Liver (tissue), 9 donors: Measurements from ENCODE around the gene INTS6L. TPM values are rescaled to one million over a fixed set of nuclear protein-coding genes. Genes with fewer than 3 reads are reported as not detected.

Source experiments
- DNase-seq: peaks from one replicate; pipeline ENCODE4 v3.0.0-alpha.2; 2017; ENCODE audit warnings: low spot score
- H3K27ac ChIP-seq, 2 donors: one replicate each; pipeline ENCODE4 v1.7.0; 2013; ENCODE audit warnings: inconsistent platforms in 2 of 2, low read length in 2 of 2, control low read depth in 1 of 2, low read depth in 1 of 2, mild to moderate bottlenecking in 1 of 2
- H3K27me3 ChIP-seq, 4 donors: one replicate each; pipeline versions ENCODE4 v1.6.1 to v1.7.0; 2013; ENCODE audit warnings: low read length in 3 of 4, inconsistent platforms in 1 of 4, mild to moderate bottlenecking in 1 of 4, moderate library complexity in 1 of 4; ENCODE audit not compliant: control insufficient read depth in 4 of 4, insufficient read depth in 4 of 4
- H3K36me3 ChIP-seq, 4 donors: one replicate each; pipeline versions ENCODE4 v1.6.1 to v1.7.0; 2013; ENCODE audit warnings: low read length in 3 of 4, mild to moderate bottlenecking in 3 of 4, low read depth in 1 of 4, moderate library complexity in 1 of 4; ENCODE audit not compliant: control insufficient read depth in 4 of 4, insufficient read depth in 3 of 4
- H3K4me1 ChIP-seq, 4 donors: one replicate each; pipeline versions ENCODE4 v1.6.1 to v1.7.0; 2013; ENCODE audit warnings: low read length in 3 of 4, mild to moderate bottlenecking in 3 of 4, moderate library complexity in 1 of 4; ENCODE audit not compliant: control insufficient read depth in 4 of 4, insufficient read depth in 4 of 4
- H3K4me3 ChIP-seq, 3 donors: one replicate each; pipeline versions ENCODE4 v1.6.1 to v1.7.0; 2013; ENCODE audit warnings: low read length in 3 of 3, control low read depth in 1 of 3, low read depth in 1 of 3, mild to moderate bottlenecking in 1 of 3
- H3K9ac ChIP-seq, 2 donors: one replicate each; pipeline ENCODE4 v1.7.0; 2013; ENCODE audit warnings: low read length in 2 of 2, mild to moderate bottlenecking in 2 of 2, moderate library complexity in 2 of 2, control low read depth in 1 of 2, low read depth in 1 of 2
- H3K9me3 ChIP-seq, 4 donors: one replicate each; pipeline versions ENCODE4 v1.6.1 to v1.7.0; 2013; ENCODE audit warnings: low read length in 3 of 4; ENCODE audit not compliant: control insufficient read depth in 4 of 4
- EGR1 ChIP-seq, 2 donors: IDR thresholded peaks; 2 replicates each; pipeline ENCODE4 v1.6.1; 2016 to 2018; ENCODE audit warnings: antibody characterized with exemption in 2 of 2, low read depth in 2 of 2
- FOXA1 ChIP-seq: IDR thresholded peaks from 2 replicates; pipeline ENCODE4 v1.6.1; 2016; ENCODE audit warnings: antibody characterized with exemption
- FOXA2 ChIP-seq: IDR thresholded peaks from 2 replicates; pipeline ENCODE4 v1.6.1; 2016; ENCODE audit warnings: antibody characterized with exemption
- GABPA ChIP-seq, 2 donors: IDR thresholded peaks in 1 of 2; conservative IDR thresholded peaks in 1 of 2; 2 replicates each; pipeline ENCODE4 v1.6.1; 2016; ENCODE audit warnings: antibody characterized with exemption in 2 of 2, mild to moderate bottlenecking in 1 of 2, moderate library complexity in 1 of 2
- HNF4A ChIP-seq, 2 donors: conservative IDR thresholded peaks; 2 replicates each; pipeline ENCODE4 v1.6.1; 2016; ENCODE audit warnings: antibody characterized with exemption in 2 of 2, mild to moderate bottlenecking in 2 of 2
- HNF4G ChIP-seq: IDR thresholded peaks from 2 replicates; pipeline ENCODE4 v1.6.1; 2016; ENCODE audit warnings: antibody characterized with exemption
- JUND ChIP-seq, 2 donors: IDR thresholded peaks; 2 replicates each; pipeline ENCODE4 v1.6.1; 2016; ENCODE audit warnings: antibody characterized with exemption in 2 of 2
- NR2F2 ChIP-seq: IDR thresholded peaks from 2 replicates; pipeline ENCODE4 v1.6.1; 2016; ENCODE audit warnings: antibody characterized with exemption
- RAD21 ChIP-seq, 2 donors: IDR thresholded peaks; 2 replicates each; pipeline ENCODE4 v1.6.1; 2016; ENCODE audit warnings: antibody characterized with exemption in 2 of 2, mild to moderate bottlenecking in 2 of 2
- RXRA ChIP-seq, 2 donors: IDR thresholded peaks; 2 replicates each; pipeline ENCODE4 v1.6.1; 2017 to 2018; ENCODE audit warnings: antibody characterized with exemption in 2 of 2, mild to moderate bottlenecking in 1 of 2
- SP1 ChIP-seq: IDR thresholded peaks from 2 replicates; pipeline ENCODE4 v1.6.1; 2018; ENCODE audit warnings: antibody characterized with exemption, mild to moderate bottlenecking
- TAF1 ChIP-seq: conservative IDR thresholded peaks from 2 replicates; pipeline ENCODE4 v1.6.1; 2016; ENCODE audit warnings: antibody characterized with exemption, mild to moderate bottlenecking
- YY1 ChIP-seq: IDR thresholded peaks from 2 replicates; pipeline ENCODE4 v1.6.1; 2016; ENCODE audit warnings: antibody characterized with exemption, mild to moderate bottlenecking
- WGBS: extraction: QIAGEN DNeasy Blood & Tissue Kit; methylation state at CpG from one replicate; pipeline ENCODE4 v1.1.7; 2013; 5-methylcytosine and 5-hydroxymethylcytosine counted together
- polyA plus RNA-seq, 2 donors: library from polyadenylated mRNA; stranded (reverse) in 1 of 2; unstranded in 1 of 2; fragments of 200-250 nt in 1 of 2; fragments of >200 nt in 1 of 2; fragmentation: Nextera tagmentation in 1 of 2; extraction: Ambion mirVana in 1 of 2; gene quantifications; one replicate each; pipeline versions ENCODE4 v1.2.1 to v1.2.3, GENCODE V29; 2013 to 2015
- total RNA-seq, 2 donors: library from RNA; depleted of rRNA; stranded (reverse); fragments of >200 nt; gene quantifications; one replicate each; pipeline ENCODE4 v1.2.3, GENCODE V29; 2014
- TF ChIP-seq, protein P1 (sequence below): IDR thresholded peaks from 2 replicates; pipeline ENCODE4 v1.6.1; 2016; ENCODE audit warnings: antibody characterized with exemption
- TF ChIP-seq, protein P2 (sequence below): IDR thresholded peaks from 2 replicates; pipeline ENCODE4 v1.6.1; 2016; ENCODE audit warnings: antibody characterized with exemption
- TF ChIP-seq, protein P3 (sequence below): IDR thresholded peaks from 2 replicates; pipeline ENCODE4 v1.6.1; 2016; ENCODE audit warnings: antibody characterized with exemption, mild to moderate bottlenecking
- TF ChIP-seq, protein P4 (sequence below): fragments of 150-350 bp; IDR thresholded peaks from 2 replicates; pipeline ENCODE4 v1.5.1; 2017; ENCODE audit warnings: improper control_type of control experiment, low read depth, low read length; ENCODE audit not compliant: missing input control
- TF ChIP-seq, protein P5 (sequence below): IDR thresholded peaks from 2 replicates; pipeline ENCODE4 v1.6.1; 2016; ENCODE audit warnings: antibody characterized with exemption
- donor health status: healthy.
- donor health status: healthy.
- donor health status: healthy.
- donor health status: healthy.
- donor health status: healthy.

Gene INTS6L
- total and polyA plus RNA-seq, 4 donors, result 0.49 to 8.2 (median 1.2) TPM

DNA sequence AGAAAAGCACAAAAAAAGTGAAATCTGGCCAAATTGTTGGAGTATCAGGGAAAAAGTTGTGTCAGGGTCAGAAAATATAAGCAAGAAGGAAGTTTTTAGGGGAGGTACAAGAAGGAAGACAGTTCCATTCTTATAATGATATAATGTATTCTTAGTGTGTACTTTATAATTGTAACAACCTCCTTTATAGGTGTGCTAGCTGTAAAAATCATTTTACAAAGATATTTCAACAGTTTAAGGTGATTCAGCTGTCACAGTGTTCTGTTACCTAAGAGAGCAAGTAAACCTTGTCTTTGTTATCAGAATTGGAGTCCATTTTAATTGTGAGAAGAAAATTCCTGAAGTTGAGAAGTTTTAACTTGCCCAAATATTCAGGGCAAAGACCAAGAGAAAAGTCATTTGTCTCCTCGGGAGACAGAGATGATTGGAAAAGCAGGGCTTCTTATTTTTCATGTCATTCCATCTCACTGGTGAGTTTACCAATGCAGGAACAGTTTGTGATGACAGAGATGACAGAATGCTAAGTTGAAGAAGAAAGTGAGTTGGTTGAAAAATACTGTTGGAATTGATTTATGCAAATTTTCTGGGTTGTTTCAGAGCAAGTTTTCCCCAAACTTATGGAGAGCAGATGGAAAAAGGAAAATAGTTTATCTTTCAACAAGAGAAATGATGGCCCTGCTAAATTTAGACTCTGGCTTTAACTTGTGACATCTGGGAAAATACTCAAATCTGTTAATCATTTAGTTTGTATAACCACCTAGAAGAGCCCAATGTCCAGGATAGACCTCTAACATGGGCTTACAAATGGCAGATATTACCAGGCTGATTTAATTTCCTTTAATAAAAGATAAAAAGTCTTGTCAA is 14.8 kb downstream of the INTS6L start:
- Histone ChIP-seq H3K27me3 (no peaks in the 10 kb centered on the region), H3K27ac (no peak overlapping the region), H3K9ac (no peak overlapping the region), H3K36me3 (no peaks in the 10 kb centered on the region), H3K4me3 (no peak overlapping the region), H3K9me3 (no peaks in the 10 kb centered on the region), H3K4me1 (no peaks in the 10 kb centered on the region)
- no peak for TF ChIP-seq NR2F2
- TF ChIP-seq, protein P1, sequence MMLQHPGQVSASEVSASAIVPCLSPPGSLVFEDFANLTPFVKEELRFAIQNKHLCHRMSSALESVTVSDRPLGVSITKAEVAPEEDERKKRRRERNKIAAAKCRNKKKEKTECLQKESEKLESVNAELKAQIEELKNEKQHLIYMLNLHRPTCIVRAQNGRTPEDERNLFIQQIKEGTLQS, result no peak
- TF ChIP-seq SP1, result no peak
- no peak for TF ChIP-seq EGR1 (IDR thresholded peaks at IDR 0.05; ENCODE audit: low read depth in 2 of 2)
- no peak for TF ChIP-seq FOXA2
- TF ChIP-seq, protein P2, sequence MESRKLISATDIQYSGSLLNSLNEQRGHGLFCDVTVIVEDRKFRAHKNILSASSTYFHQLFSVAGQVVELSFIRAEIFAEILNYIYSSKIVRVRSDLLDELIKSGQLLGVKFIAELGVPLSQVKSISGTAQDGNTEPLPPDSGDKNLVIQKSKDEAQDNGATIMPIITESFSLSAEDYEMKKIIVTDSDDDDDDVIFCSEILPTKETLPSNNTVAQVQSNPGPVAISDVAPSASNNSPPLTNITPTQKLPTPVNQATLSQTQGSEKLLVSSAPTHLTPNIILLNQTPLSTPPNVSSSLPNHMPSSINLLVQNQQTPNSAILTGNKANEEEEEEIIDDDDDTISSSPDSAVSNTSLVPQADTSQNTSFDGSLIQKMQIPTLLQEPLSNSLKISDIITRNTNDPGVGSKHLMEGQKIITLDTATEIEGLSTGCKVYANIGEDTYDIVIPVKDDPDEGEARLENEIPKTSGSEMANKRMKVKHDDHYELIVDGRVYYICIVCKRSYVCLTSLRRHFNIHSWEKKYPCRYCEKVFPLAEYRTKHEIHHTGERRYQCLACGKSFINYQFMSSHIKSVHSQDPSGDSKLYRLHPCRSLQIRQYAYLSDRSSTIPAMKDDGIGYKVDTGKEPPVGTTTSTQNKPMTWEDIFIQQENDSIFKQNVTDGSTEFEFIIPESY, result no peak
- TF ChIP-seq, protein P3, sequence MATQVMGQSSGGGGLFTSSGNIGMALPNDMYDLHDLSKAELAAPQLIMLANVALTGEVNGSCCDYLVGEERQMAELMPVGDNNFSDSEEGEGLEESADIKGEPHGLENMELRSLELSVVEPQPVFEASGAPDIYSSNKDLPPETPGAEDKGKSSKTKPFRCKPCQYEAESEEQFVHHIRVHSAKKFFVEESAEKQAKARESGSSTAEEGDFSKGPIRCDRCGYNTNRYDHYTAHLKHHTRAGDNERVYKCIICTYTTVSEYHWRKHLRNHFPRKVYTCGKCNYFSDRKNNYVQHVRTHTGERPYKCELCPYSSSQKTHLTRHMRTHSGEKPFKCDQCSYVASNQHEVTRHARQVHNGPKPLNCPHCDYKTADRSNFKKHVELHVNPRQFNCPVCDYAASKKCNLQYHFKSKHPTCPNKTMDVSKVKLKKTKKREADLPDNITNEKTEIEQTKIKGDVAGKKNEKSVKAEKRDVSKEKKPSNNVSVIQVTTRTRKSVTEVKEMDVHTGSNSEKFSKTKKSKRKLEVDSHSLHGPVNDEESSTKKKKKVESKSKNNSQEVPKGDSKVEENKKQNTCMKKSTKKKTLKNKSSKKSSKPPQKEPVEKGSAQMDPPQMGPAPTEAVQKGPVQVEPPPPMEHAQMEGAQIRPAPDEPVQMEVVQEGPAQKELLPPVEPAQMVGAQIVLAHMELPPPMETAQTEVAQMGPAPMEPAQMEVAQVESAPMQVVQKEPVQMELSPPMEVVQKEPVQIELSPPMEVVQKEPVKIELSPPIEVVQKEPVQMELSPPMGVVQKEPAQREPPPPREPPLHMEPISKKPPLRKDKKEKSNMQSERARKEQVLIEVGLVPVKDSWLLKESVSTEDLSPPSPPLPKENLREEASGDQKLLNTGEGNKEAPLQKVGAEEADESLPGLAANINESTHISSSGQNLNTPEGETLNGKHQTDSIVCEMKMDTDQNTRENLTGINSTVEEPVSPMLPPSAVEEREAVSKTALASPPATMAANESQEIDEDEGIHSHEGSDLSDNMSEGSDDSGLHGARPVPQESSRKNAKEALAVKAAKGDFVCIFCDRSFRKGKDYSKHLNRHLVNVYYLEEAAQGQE, result no peak
- TF ChIP-seq FOXA1, result no peak
- TF ChIP-seq, protein P4, sequence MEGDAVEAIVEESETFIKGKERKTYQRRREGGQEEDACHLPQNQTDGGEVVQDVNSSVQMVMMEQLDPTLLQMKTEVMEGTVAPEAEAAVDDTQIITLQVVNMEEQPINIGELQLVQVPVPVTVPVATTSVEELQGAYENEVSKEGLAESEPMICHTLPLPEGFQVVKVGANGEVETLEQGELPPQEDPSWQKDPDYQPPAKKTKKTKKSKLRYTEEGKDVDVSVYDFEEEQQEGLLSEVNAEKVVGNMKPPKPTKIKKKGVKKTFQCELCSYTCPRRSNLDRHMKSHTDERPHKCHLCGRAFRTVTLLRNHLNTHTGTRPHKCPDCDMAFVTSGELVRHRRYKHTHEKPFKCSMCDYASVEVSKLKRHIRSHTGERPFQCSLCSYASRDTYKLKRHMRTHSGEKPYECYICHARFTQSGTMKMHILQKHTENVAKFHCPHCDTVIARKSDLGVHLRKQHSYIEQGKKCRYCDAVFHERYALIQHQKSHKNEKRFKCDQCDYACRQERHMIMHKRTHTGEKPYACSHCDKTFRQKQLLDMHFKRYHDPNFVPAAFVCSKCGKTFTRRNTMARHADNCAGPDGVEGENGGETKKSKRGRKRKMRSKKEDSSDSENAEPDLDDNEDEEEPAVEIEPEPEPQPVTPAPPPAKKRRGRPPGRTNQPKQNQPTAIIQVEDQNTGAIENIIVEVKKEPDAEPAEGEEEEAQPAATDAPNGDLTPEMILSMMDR, result no peak
- TF ChIP-seq, protein P5, sequence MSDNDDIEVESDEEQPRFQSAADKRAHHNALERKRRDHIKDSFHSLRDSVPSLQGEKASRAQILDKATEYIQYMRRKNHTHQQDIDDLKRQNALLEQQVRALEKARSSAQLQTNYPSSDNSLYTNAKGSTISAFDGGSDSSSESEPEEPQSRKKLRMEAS, result no peak
- TF ChIP-seq GABPA (IDR thresholded peaks at IDR 0.05 in 1 of 2, conservative IDR thresholded peaks at IDR 0.05 in 1 of 2), result no peak
- TF ChIP-seq RAD21 (IDR thresholded peaks at IDR 0.05), result no peak
- TF ChIP-seq HNF4A (conservative IDR thresholded peaks at IDR 0.05), result no peak
- no peak for TF ChIP-seq TAF1
- no peak for TF ChIP-seq JUND (IDR thresholded peaks at IDR 0.05)
- TF ChIP-seq HNF4G, result no peak
- no peak for TF ChIP-seq RXRA (IDR thresholded peaks at IDR 0.05)
- TF ChIP-seq YY1, result no peak
- no peak for DNase-seq
- 53% methylated on average over 1 of the region's 1 CpG for WGBS
